GM19328 (cell line): Measurements from ENCODE around the gene GSTT4.
"Not testable (repeated sequence)": the region's sequence is repeated elsewhere in the genome, so short reads cannot be mapped to it uniquely, and the experiment has no call there.

ENCODE experiments used
- ATAC-seq: cut with Tn5 transposase; IDR thresholded peaks from one replicate; pipeline ENCODE4 v1.9.1; 2021; ENCODE audit warnings: mild to moderate bottlenecking, moderate library complexity; ENCODE audit not compliant: unreplicated experiment

The GSTT4 gene

GRCh38 chr22:23993080-23993479 is 12.2 kb downstream of the GSTT4 start:
- not testable (repeated sequence) for ATAC-seq

- not testable (repeated sequence) for ATAC-seq
Observed at GRCh38 chr22:23989583-23990244, 15.5 kb downstream of the GSTT4 start.

- ATAC-seq = not testable (repeated sequence)
Observed at GRCh38 chr22:23986538-23987178, 18.6 kb downstream of the GSTT4 start.

DNA sequence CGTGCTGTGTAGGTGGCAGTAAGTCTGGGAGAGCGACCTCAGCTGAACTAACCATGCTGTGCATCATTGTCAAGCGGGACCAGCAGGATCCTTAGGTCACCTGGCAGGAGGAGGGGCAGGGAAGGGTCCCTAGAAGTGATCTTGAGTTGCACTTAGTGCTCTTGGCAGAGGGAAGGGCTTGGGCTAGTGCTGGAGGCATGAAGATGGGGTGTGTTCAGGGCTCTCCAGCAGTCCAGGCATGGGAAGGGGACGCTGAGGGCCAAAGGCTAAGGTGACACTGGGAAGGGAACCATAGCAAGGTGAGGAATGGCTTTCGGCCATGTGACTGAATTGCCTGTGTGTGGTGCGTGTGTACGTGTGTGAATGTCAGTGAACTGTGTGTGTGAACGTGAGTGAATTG is 19.2 kb downstream of the GSTT4 start:
- not testable (repeated sequence) for ATAC-seq

DNA sequence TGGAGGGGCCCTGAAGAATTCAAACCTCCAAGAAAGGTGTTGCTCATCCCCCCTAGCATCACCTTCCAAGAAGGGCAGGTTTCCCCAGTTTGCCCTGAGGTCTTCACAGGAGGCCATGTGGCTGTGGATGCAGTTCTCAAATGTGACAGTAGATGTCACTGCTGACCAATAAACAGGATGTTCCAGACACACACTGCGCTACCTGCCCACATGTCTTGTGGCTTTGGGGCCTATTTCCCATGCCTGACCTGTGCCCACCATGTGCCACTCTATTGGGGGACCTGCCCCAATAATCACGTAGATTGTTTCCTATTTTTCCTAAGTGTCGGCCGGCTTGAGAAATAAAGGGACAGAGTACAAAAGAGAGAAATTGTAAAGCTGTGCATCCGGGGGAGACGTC is 20.8 kb downstream of the GSTT4 start:
- ATAC-seq = no peak

- ATAC-seq = not testable (repeated sequence)
Observed at GRCh38 chr22:23980567-23980966, 24.7 kb downstream of the GSTT4 start.

DNA sequence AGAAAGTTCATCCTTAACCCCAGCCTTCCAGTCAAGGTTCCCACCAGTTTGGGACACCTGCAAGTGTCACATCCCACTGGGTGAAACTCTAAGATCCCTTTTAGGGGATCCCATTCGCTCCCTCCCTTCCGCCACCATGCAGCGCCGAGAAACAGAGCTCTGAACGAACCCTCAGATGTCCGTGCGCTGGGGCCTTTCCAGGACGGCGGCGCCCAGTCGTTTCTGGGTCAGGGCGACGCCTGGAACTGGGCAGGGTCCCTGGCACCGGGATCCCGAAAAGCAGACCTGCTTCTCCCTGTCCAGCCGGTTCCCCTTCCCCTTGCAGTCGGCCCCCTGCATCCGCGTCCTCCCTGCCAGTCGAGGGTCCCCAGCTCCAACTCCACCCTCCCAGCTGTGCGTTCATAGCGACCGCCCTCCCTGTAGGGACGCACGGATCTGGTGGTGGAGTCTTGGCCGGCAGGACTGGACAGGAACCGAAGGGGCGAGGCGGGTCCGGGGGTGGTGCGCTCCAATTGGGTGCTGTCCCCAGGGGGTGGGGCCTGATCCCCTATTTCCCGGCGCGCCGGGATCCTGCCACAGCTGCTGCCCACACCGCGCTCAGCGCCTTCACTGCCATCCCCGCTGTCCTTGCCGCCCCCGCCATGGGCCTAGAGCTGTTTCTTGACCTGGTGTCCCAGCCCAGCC is 25.6 kb downstream of the GSTT4 start, which contains the start of gene GSTT2:
TSS of gene GSTT2 (plus strand) at position 578 of the 684 bp plus-strand sequence.
- ATAC-seq = not testable (repeated sequence)

- ATAC-seq = not testable (repeated sequence)
Observed at GRCh38 chr22:23977304-23977703, 27.9 kb downstream of the GSTT4 start.

DNA sequence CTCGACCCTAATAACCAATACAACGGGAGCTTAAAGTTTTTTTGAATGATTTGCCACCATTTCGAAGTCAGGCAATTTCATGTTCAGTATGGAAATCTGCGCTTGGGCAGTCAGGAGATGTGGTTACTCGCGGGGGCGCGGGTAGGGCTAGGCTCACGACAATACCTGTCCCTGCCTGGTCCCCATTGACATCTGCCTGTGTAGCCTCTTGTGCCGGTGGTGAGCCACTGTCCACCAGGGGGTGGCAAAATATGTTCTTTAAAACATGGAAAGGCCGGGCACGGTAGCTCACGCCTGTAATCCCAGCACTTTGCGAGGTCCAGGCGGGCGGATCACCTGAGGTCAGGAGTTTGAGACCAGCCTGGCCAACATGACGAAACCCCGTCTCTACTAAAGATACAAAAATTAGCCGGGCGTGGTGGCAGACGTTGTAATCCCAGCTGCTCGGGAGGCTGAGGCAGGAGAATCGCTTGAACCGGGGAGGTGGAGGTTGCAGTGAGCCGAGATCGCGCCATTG is 30.4 kb downstream of the GSTT4 start:
- ATAC-seq = not testable (repeated sequence)

DNA sequence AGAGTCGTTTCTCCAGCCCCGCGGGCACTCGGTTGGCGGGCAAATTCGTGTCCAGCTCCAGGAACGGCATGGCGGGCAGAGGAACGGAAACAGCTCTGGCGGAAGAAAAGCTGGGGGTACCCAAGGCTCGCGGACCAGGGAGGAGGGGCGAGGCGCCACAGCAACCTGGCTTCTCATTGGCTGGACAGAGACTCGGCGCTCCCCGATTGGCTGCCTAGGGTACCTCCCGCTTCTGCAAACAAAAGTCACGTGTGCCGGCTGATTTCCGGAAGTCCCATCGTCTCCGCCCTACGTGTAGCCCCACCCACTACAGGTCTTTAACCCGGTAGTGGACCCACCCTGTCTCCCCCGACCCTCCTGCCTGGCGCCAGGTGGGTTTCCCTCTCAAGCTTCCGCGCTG is 30.9 kb downstream of the GSTT4 start, which contains the start of gene DDT:
TSS of gene DDT (minus strand) at position 97 of the 400 bp plus-strand sequence. CDS start at position 70, 27 bp downstream.
- ATAC-seq = peak; percentile 90

GRCh38 chr22:23971927-23972326 is 33.3 kb downstream of the GSTT4 start:
- ATAC-seq = not testable (repeated sequence)

DNA sequence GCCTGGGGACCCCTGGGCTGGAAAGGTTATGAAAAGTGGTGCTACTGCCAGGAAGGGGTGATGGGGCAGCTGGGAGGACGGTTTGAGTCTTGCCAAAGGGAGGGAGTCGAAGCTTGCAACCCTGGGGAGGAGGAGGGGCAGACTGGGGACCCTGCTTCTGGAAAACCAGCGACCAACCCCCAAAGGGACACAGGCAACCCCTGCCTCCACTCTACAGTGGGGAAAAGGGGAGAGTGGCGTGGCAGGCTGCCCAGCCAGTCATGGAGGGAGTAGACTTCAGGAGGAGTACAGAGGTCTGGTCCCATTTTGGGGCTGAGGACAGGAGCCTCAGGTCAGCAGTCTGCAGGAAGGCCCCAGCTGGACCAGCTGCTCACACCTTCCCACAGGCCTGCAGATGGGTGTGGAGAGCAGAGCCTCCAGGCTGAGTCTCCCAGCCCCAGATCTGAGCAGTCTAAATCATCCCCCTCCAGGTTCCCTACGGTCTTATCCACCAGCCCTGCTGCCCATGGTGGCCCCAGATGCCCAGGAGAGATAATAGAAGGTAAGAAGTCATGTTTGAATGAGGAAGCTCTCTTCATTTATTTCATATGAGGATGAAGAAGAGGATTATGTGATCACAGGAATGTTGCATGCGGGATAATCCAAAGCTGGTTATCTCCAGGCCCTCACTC is 34.3 kb downstream of the GSTT4 start:
- no peak for ATAC-seq

DNA sequence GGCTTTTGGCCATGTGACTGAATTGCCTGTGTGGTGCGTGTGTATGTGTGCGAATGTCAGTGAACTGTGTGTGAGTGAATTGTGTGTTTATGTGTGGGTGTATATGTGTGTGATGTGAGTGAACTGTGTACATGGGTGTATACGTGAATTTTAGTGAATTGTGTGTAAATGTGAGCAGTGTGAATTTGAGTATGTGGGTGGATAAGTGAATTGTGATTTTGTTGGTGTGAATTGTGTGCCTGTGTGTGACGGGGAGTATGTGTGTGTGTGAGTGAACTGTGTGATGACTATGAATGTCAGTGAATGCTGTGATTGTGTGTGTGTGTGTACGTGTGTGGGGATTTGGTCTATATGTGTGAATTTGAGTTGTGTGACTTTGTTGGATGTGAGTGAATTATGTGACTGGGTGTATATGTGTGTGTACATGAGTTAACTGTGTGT is 35.0 kb downstream of the GSTT4 start:
- ATAC-seq = no peak

DNA sequence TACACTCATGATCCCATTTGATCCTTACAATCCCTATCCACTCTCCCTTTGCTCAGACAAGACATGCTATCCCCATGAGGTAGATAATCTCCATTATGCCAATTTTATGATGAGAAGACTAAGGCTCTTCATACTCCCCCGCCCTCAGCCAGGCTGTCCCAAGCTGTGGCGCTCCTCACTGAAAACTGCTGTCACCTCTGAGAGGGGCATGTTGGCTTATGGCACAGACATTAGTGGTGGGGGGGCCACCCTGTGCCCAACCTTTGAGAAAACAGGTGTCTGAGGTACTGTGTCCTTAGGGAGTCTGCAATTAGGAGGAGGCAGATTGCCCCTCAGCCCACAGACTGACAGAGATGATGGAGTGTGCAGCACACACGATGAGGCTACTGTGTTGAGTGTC is 36.2 kb downstream of the GSTT4 start:
- no peak for ATAC-seq

GRCh38 chr22:23966568-23966967 is 38.7 kb downstream of the GSTT4 start, which contains the start of gene DDTL:
Gene DDTL (plus strand): TSS chr22:23966888. CDS start chr22:23966915, 27 bp downstream.
- peak; percentile 88 for ATAC-seq

DNA sequence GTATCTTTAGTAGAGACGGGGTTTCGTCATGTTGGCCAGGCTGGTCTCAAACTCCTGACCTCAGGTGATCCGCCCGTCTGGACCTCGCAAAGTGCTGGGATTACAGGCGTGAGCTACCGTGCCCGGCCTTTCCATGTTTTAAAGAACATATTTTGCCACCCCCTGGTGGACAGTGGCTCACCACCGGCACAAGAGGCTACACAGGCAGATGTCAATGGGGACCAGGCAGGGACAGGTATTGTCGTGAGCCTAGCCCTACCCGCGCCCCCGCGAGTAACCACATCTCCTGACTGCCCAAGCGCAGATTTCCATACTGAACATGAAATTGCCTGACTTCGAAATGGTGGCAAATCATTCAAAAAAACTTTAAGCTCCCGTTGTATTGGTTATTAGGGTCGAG is 39.2 kb downstream of the GSTT4 start:
- ATAC-seq = not testable (repeated sequence)

DNA sequence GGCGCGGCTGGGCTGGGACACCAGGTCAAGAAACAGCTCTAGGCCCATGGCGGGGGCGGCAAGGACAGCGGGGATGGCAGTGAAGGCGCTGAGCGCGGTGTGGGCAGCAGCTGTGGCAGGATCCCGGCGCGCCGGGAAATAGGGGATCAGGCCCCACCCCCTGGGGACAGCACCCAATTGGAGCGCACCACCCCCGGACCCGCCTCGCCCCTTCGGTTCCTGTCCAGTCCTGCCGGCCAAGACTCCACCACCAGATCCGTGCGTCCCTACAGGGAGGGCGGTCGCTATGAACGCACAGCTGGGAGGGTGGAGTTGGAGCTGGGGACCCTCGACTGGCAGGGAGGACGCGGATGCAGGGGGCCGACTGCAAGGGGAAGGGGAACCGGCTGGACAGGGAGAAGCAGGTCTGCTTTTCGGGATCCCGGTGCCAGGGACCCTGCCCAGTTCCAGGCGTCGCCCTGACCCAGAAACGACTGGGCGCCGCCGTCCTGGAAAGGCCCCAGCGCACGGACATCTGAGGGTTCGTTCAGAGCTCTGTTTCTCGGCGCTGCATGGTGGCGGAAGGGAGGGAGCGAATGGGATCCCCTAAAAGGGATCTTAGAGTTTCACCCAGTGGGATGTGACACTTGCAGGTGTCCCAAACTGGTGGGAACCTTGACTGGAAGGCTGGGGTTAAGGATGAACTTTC is 44.0 kb downstream of the GSTT4 start, which contains the start of gene GSTT2B:
TSS of gene GSTT2B (minus strand) at position 112 of the 688 bp plus-strand sequence. CDS start at position 48, 64 bp downstream.
- not testable (repeated sequence) for ATAC-seq

DNA sequence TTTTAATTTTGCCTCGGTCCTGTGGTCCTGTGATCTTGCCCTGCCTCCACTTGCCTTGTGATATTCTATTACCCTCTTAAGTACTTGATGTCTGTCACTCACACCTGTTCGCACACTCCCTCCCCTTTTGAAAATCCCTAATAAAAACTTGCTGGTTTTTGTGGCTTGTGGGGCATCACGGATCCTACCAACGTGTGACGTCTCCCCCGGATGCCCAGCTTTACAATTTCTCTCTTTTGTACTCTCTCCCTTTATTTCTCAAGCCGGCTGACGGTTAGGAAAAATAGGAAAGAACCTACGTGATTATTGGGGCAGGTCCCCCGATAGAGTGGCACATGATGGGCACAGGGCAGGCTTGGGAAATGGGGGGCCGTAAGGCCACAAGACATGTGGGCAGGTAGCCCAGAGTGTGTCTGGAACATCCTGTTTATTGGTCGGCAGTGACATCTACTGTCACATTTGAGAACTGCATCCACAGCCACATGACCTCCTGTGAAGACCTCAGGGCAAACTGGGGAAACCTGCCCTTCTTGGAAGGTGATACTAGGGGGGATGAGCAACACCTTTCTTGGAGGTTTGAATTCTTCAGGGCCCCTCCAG is 48.9 kb downstream of the GSTT4 start:
- ATAC-seq = not testable (repeated sequence)

GRCh38 chr22:23955886-23956285 is 49.4 kb downstream of the GSTT4 start:
- not testable (repeated sequence) for ATAC-seq

DNA sequence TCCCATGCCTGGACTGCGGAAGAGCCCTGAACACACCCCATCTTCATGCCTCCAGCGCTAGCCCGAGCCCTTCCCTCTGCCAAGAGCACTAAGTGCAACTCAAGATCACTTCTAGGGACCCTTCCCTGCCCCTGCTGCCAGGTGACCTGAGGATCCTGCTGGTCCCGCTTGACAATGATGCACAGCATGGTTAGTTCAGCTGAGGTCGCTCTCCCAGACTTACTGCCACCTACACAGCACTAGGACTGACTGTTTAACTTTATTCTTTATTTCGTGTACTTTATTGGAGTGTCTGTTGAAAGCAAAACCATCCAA is 50.3 kb downstream of the GSTT4 start:
- not testable (repeated sequence) for ATAC-seq
